ENCODE results near the gene ALDH7A1. TPM values are rescaled to one million over a fixed set of nuclear protein-coding genes. Genes with fewer than 3 reads are reported as not detected.

ALDH7A1 gene
- total RNA-seq, 1 experiment from 2014 or later, result 148 TPM

DNA sequence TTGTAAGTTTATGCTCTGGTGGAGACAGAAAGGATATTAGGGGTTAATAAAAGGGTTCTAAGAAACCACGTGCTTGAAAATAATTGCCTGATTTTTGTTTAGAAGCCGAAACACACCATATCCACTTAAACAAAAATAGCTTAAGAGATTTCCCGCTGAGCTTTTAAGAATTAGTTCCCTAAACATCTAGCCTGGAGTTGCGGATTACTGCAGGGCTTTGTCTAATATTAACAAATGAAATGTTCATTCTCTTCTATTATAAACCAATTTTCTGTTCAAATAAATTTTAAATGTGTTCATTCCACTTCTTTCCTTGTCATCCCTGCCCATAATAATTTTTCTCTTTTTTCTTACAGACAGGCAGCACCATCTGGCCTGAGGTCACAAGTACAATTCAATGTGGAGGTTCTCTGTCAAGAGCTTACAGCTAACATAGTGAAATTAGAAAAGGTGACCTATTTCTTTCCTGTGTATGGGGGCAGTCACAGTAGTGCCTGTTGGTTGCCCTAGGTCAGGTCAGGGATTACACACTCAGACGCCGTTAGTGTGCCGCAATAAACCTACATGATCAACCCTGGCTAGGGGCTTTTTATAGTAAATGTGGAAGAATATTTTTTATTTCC is 106.5 kb downstream of the ALDH7A1 start:
- Mint-ChIP-seq H3K4me1 (peaks cover 25 to 41% of the 10 kb centered on the region in 2 experiments), H3K36me3 (ENCODE audit: insufficient read depth in 1 of 3, low read depth in 3 of 3) (peaks cover 12 to 69% (median 53%) of the 10 kb centered on the region in 3 experiments)

More for the DNA sequence above, 106.5 kb downstream of the ALDH7A1 start:
- no peak overlapping the region for H3K4me2 ChIP-seq (ENCODE audit: insufficient read depth, insufficient read length, low read length)
- no peaks in the 10 kb centered on the region for H3K4me1 ChIP-seq (ENCODE audit: insufficient read depth, low read length)
- H2BK5ac ChIP-seq (ENCODE audit: insufficient read length, low read length), result no peak overlapping the region
- no peak overlapping the region for H4K91ac ChIP-seq (ENCODE audit: insufficient read length, low read depth, low read length)
- no peak overlapping the region for H3K4ac ChIP-seq (ENCODE audit: low read depth, low read length)
- H3K27me3 Mint-ChIP-seq (ENCODE audit: low read depth), result no peaks in the 10 kb centered on the region; the same call in 1 of the 2 replicates
- no peak for DNase-seq
- no peak overlapping the region for H3T11ph ChIP-seq (ENCODE audit: low read length)
- TF ChIP-seq CTCF (conservative IDR thresholded peaks at IDR 0.05), result no peak
- H3K14ac ChIP-seq (ENCODE audit: insufficient read depth, low read length), result no peak overlapping the region
- H4K5ac ChIP-seq (ENCODE audit: insufficient read length, low read depth, low read length), result no peak overlapping the region
- no peaks in the 10 kb centered on the region for H3K9me3 ChIP-seq (ENCODE audit: control insufficient read depth, low read depth, low read length)
- no peak overlapping the region for H3K18ac ChIP-seq (ENCODE audit: insufficient read length, low read depth, low read length)
- no peak overlapping the region for H2BK12ac ChIP-seq (ENCODE audit: insufficient read length, low read depth, low read length)
- no peak overlapping the region for H2BK20ac ChIP-seq (ENCODE audit: low read depth, low read length, poor library complexity, severe bottlenecking)
- H2BK120ac ChIP-seq (ENCODE audit: low read depth, low read length, poor library complexity, severe bottlenecking), result no peak overlapping the region
- H3K27ac Mint-ChIP-seq, result no peak overlapping the region
- no peak overlapping the region for H2AK5ac ChIP-seq (ENCODE audit: insufficient read length, low read length)
- H3K9ac ChIP-seq (ENCODE audit: extremely low read depth, insufficient read length, low read length), result no peak overlapping the region
- no peaks in the 10 kb centered on the region for H3K27me3 ChIP-seq (ENCODE audit: insufficient read depth, low read length)
- H2AFZ ChIP-seq (ENCODE audit: low read length), result no peak overlapping the region
- no peak overlapping the region for H3K56ac ChIP-seq (ENCODE audit: insufficient read length, low read depth, low read length)
- no peak overlapping the region for H3K23ac ChIP-seq (ENCODE audit: insufficient read length, low read depth, low read length)
- no peak overlapping the region for H4K8ac ChIP-seq (replicated peaks; ENCODE audit: insufficient read length, low read depth, low read length)
- no peaks in the 10 kb centered on the region for H3K23me2 ChIP-seq (ENCODE audit: insufficient read length, low read depth, low read length, poor library complexity, severe bottlenecking)
- H3K79me1 ChIP-seq (ENCODE audit: insufficient read depth, low read depth, low read length, poor library complexity, severe bottlenecking), result no peaks in the 10 kb centered on the region
- no peak overlapping the region for H3K27ac ChIP-seq (ENCODE audit: insufficient read length, low read depth, low read length)
- no CpG with 5 or more reads among the region's 7 CpGs for WGBS (ENCODE audit: extremely low coverage, insufficient read length, low lambda C conversion rate)
- H2BK15ac ChIP-seq (ENCODE audit: low read depth, low read length), result no peak overlapping the region
- H4K20me1 ChIP-seq (ENCODE audit: control insufficient read depth, insufficient read depth, insufficient read length), result no peaks in the 10 kb centered on the region
- H3K9me3 Mint-ChIP-seq, result no peaks in the 10 kb centered on the region
- H3K4me3 Mint-ChIP-seq, result no peak overlapping the region
- no peaks in the 10 kb centered on the region for H3K79me2 ChIP-seq (ENCODE audit: insufficient read depth, low read length)
